AG10803 (cell line): ENCODE measurements around the gene CCL18.
A peak's percentile ranks its signal among the peaks of the same experiment; 100 is the strongest.
"Not testable (repeated sequence)": the region's sequence is repeated elsewhere in the genome, so short reads cannot be mapped to it uniquely, and the experiment has no call there.

ENCODE experiments used
- DNase-seq: peaks from one replicate; pipeline ENCODE4 v3.0.0; 2010; ENCODE audit warnings: low read depth
- H3K4me3 ChIP-seq: 2 replicates; pipeline ENCODE4 v1.5.1; 2011; ENCODE audit warnings: mild to moderate bottlenecking, low read length, control low read depth
- TF ChIP-seq, protein P1 (sequence below): conservative IDR thresholded peaks from 2 replicates; pipeline ENCODE4 v1.5.1; 2011; ENCODE audit warnings: mild to moderate bottlenecking, low read length, control low read depth, inconsistent platforms

CCL18 gene

DNA sequence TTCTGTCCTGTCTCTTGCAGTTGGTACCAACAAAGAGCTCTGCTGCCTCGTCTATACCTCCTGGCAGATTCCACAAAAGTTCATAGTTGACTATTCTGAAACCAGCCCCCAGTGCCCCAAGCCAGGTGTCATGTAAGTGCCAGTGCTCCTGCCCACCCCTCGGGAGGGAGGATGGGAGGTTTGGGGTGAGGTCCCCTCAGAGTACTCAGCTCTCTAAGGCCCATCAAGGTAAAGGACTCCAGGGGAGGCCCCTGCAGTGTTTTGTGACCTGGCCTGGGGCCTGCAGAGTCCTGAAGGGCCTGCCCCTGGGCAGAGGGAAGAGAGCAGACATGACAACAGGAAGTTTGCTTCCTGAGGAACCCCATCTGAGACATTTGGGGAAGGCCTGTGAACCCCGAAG is 6.4 kb downstream of the CCL18 start:
- DNase-seq, result no peak
- TF ChIP-seq, protein P1, sequence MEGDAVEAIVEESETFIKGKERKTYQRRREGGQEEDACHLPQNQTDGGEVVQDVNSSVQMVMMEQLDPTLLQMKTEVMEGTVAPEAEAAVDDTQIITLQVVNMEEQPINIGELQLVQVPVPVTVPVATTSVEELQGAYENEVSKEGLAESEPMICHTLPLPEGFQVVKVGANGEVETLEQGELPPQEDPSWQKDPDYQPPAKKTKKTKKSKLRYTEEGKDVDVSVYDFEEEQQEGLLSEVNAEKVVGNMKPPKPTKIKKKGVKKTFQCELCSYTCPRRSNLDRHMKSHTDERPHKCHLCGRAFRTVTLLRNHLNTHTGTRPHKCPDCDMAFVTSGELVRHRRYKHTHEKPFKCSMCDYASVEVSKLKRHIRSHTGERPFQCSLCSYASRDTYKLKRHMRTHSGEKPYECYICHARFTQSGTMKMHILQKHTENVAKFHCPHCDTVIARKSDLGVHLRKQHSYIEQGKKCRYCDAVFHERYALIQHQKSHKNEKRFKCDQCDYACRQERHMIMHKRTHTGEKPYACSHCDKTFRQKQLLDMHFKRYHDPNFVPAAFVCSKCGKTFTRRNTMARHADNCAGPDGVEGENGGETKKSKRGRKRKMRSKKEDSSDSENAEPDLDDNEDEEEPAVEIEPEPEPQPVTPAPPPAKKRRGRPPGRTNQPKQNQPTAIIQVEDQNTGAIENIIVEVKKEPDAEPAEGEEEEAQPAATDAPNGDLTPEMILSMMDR, result no peak
- H3K4me3 ChIP-seq, result no peak overlapping the region

DNA sequence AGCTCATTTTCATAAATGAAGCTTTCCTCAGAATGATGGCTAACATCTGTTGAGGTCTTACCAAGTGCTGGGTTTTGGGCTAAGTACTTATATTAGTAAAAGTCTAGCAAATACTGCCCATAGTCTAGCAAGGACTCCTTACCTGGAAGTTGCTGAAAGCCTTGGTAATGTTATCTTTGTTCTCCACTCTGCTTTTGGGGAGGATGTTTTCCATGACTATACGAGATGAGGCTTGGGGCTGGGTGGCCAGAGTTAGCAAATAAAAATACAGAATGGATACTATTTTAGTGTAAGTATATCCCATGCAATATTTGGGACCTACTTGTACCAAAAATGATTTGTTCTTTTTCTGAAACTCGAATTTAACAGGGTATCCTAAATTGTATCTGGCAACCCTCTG is 7.7 kb downstream of the CCL18 start:
- DNase-seq, result no peak
- H3K4me3 ChIP-seq, result no peak overlapping the region
- TF ChIP-seq, protein P1, result no peak

DNA sequence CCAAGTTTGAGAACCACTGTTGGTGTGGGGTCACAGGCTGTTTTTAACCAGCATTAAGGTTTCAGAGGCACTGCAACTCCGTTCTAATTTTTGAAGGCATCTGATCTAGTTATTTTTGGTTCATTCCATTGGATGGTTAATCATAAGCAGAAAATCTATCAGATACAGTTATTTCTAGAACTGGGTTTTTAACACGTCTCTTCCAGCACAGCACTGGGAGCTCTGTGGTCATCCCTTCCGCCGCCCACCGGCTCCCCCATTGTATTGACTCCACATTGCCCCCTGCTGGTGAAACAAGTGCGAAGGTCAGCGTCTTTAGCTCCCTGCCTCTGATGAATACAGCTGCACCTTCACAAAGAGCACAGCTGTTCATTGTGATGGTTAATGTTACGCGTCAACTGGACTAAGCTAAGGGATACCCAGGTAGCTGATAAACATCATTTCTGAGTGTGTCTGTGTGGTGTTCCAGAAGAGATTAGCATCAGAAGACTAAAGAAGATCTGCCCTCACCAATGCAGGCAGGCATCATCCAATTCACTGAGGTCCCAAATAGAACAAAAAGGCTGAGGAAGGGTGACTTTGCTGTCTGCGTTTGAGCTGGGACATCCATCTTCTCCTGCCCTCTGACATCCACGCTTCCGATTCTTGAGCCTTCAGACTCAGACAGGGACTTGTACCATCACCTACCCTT is 8.5 kb downstream of the CCL18 start:
- TF ChIP-seq, protein P1, result peak; percentile 52
- peak; percentile 9 for DNase-seq
- no peak overlapping the region for H3K4me3 ChIP-seq

DNA sequence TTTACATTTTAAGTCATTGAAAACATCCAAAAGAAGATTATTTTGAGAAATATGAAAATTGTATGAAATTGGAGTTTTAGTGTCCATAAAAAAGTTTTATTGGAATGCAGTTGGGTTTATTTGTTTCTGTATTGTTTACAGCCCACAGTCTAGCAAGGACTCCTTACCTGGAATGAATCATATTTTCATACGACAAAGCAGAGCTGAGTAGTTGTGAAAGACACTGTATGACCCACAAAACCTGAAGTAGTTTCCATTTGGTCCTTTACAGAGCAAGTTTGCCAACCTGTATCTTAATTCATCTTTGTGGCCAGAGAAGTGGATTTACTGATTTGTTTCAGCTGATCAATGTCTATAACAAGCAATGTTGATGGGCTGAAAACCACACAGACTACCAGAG is 10.3 kb downstream of the CCL18 start:
- TF ChIP-seq, protein P1, result no peak
- no peak for DNase-seq
- no peak overlapping the region for H3K4me3 ChIP-seq

DNA sequence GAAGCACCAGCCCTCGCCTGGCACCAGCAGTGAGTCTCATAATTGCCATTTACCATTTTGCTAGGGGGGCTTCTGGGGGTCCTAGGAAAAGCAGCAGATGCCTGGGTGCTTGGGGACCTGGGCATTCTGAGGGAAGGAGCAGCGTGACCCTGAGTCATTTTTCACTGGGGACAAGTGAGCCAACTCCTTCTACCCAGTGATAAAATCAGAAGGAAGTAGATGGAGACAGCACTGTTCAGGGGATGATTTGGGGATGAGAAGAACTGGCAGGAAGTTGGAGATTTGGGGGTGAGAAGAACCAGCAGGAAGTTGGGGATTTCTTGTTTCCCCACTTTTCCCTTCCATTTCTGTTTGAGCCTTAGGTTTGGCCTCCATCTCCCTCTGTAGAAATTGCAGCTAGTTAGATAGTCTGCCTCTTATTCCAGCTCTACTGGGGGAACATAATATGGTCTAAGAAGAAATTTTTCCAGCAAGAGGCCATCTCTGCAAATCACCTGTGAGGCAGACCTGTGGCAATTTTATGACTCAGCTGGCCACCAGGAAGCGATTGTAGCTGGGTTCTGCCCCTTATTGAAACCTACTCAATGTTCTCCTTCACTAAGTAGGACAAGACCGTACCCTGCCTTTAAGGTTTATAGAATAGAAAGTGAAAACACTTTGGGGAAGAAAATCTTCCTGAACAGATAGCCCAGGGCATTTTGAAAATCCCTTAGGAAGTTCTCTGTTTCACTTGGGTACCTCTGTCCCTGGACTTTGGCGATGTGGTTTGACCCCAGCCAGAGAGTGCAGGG is 17.8 kb downstream of the CCL18 start:
- H3K4me3 ChIP-seq, DNase-seq: not testable (repeated sequence)

DNA sequence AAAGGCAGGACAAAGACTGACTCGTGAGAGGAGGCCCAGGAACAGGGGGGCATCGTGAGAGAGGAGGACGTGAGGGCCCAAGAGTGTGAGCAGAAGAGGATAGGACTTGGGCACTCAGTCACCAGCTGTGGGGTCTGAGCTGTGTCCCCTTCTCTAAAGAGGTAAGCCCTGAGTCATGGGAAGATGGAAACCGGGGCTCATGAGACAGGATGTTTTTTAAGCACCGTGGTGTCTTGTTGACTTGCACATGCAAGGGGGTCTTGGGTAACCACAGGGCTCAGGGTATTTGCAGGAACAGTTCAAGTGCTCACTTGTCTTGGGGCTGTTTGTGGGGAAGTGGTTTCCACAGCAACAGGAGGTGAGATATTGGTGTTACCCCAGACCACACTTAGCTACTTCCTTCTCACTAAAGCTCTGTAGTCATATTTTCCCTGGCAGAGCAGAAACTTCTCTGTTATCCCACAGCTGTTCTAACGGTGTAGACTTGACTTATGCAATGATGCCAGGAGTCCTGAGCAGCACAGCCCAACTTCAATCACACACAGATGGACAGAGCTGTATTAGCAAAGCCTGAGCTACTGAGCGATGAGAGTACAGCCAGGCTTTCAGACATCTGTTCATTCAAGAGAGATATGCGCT is 18.5 kb downstream of the CCL18 start:
- not testable (repeated sequence) for DNase-seq, H3K4me3 ChIP-seq

DNA sequence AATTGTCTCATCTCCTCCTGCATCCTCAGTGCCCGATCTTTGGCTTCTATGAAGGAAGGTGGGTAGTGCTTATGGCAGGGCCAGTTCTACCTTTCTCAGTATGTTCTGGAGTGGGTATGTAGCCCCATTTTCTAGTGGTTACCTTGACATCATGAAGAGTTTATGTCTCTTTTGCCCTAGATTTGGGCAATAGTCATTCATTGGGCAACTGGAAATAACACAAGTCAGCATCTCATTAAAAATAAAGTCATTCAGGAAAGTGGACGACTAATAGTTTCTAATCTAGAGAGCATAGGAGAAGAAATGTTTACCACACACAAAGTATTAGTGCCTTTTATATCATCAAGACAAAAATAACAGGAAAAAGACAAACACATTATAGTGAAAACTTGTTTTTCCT is 19.6 kb downstream of the CCL18 start:
- not testable (repeated sequence) for DNase-seq, H3K4me3 ChIP-seq

DNA sequence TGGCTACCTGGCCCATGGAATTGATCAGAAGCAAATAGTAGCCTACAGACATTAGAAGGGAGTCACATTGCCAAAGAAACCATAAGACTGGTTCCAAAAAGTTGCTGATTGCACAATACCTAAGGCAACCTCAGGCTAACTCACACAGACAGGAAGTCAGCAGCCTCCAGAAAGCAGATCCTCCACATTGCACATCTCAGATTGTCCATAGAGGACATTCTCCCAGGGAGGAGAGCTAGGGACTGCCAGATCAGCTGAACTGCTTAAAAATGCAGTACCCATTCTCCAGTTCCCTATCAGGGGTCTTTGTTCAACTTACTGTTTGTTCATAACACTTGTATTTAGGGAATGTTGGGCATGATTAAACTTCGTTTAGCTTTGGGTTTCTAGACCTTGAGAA is 21.7 kb downstream of the CCL18 start:
- DNase-seq, result peak; percentile 34
- no peak overlapping the region for H3K4me3 ChIP-seq
- TF ChIP-seq, protein P1, result no peak
